ENCODE measurements around the gene PDZD7. TPM values are rescaled to one million over a fixed set of nuclear protein-coding genes. Genes with fewer than 3 reads are reported as not detected.

The PDZD7 gene
- total and polyA plus RNA-seq, 2 of the 8 experiments (the other 6 are each of a cell fraction or from before 2014, with no cell fraction given): 0.88 to 1.6 TPM

DNA sequence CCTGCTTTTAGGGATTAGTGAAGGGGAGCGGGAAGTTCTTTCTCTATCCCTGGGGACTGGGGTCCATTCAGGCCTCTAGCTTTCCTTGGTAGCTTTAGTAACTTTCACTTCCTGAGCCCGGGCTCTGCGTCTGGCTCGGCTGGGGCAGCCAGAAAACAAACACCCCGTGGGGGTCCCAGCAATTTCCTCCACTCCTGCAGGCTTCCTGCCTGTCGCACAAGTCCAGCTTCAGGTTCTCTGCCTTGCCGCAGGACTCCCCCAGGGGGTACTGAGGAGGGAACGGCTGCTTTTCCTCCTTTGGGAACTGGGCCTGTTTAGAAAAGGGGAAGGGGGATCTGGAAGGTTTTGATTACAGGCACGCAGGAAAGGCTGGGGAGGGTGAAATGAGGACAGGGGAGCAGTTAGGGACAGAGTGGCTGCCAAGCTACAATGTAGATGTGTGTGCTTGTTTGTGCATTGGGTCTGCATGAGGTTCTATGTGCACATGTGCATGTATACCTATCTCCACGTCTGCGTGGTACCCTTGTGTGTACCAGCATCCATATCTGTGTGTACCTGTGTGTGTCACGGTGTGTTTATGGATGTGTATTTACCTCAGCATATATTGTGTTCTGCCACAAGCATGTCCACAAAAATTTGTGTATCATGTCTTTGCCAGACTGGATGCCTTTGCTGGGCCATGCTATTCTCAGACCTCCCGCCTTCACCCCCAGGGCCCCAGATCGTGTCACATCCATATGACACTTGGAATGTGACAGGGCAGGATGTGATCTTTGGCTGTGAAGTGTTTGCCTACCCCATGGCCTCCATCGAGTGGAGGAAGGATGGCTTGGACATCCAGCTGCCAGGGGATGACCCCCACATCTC is 32.9 kb upstream of the PDZD7 start:
- Histone ChIP-seq H3K23me2 (ENCODE audit: low read depth, low read length) (peaks cover 29% of the 10 kb centered on the region; the same call in 1 of the 2 replicates), H4K5ac (ENCODE audit: insufficient read length, low read depth, low read length) (no peak overlapping the region), H3K4me2 (ENCODE audit: insufficient read depth in 1 of 2, low read depth in 2 of 2, low read length in 2 of 2) (peak overlapping the region; percentile 67 to 93; a peak in 3 of 4 replicates), H3K56ac (replicated peaks; ENCODE audit: insufficient read length, low read depth, low read length) (no peak overlapping the region), H4K8ac (ENCODE audit: extremely low read depth, insufficient read depth, low read length) (no peak overlapping the region), H2BK120ac (replicated peaks; ENCODE audit: low read depth, low read length) (no peak overlapping the region), H3K4me1 (replicated peaks in 1 of 4; ENCODE audit: control insufficient read depth in 3 of 4, insufficient read depth in 4 of 4, low read length in 3 of 4) (peaks cover 4 to 41% (median 23%) of the 10 kb centered on the region in 4 experiments), H3K9me3 (ENCODE audit: insufficient read depth in 2 of 2, low read depth in 1 of 2, low read length in 1 of 2) (no peaks in the 10 kb centered on the region), H3K9ac (replicated peaks in 1 of 4; ENCODE audit: extremely low read depth in 1 of 4, low read depth in 3 of 4, low read length in 3 of 4) (no peak overlapping the region), H3K4me3 (ENCODE audit: extremely low read depth in 1 of 4, insufficient read depth in 2 of 4, low read depth in 3 of 4, low read length in 4 of 4) (peak overlapping the region in 3 of 4 experiments; percentile 5 to 94 (median 7); a peak in 3 of 8 replicates), H2AFZ (ENCODE audit: low read length) (no peak overlapping the region), H3K27ac (ENCODE audit: low read depth, low read length) (no peak overlapping the region), H3K4ac (replicated peaks; ENCODE audit: insufficient read length, low read depth, low read length) (no peak overlapping the region), H3K23ac (ENCODE audit: insufficient read length) (no peak overlapping the region), H3K14ac (ENCODE audit: insufficient read length) (no peak overlapping the region), H3K27me3 (replicated peaks in 1 of 4; ENCODE audit: control insufficient read depth in 3 of 4, extremely low read depth in 1 of 4, insufficient read depth in 3 of 4, low read length in 3 of 4) (peaks cover 53 to 67% (median 61%) of the 10 kb centered on the region in 4 experiments), H2BK12ac (ENCODE audit: low read depth, low read length) (peak overlapping the region; percentile 85; the same call in 1 of the 2 replicates), H2AK5ac (ENCODE audit: low read depth, low read length) (peak overlapping the region; percentile 95), H3K79me2 (ENCODE audit: control insufficient read depth in 1 of 2, insufficient read depth in 2 of 2, low read length in 2 of 2) (peaks cover 0 to 3% of the 10 kb centered on the region in 2 experiments; a peak in 1 of 4 replicates), H2BK5ac (ENCODE audit: low read depth, low read length) (no peak overlapping the region), H3K36me3 (ENCODE audit: control insufficient read depth in 2 of 4, insufficient read depth in 4 of 4, low read length in 3 of 4) (no peaks in the 10 kb centered on the region; a peak in 1 of 8 replicates), H4K20me1 (replicated peaks in 1 of 2; ENCODE audit: control insufficient read depth in 1 of 2, insufficient read depth in 2 of 2, low read length in 2 of 2) (peaks cover 5 to 23% of the 10 kb centered on the region in 2 experiments), H2BK20ac (ENCODE audit: low read length) (0 out of 2 replicates have a peak overlapping the region, but pooled peaks have one; percentile 24), H4K91ac (replicated peaks; ENCODE audit: insufficient read length, low read length) (no peak overlapping the region), H2BK15ac (ENCODE audit: low read length) (no peak overlapping the region), H3K18ac (ENCODE audit: extremely low read depth, low read length) (peak overlapping the region; percentile 21; the same call in 1 of the 2 replicates), H3K79me1 (ENCODE audit: low read depth, low read length) (no peaks in the 10 kb centered on the region)
- ChIA-PET CTCF (ENCODE audit: partially characterized antibody) (interaction anchor here (0.8 to 59.5 kb wide), 12 partner anchors 11 to 556 kb away, joined by 3 to 2176 read pairs (median 4); partner anchors contain the start of genes KAZALD1, PDZD7 and SFXN3), POLR2A (ENCODE audit: partially characterized antibody) (interaction anchor here (0.8 to 8.4 kb wide), 4 partner anchors 11 to 61 kb away, joined by 3 to 85 read pairs (median 14); no protein-coding TSS in a partner anchor)
- TF ChIP-seq EZH2 (IDR thresholded peaks at IDR 0.05; ENCODE audit: low read depth, low read length, severe bottlenecking) (peak; percentile 10), KDM4A (IDR thresholded peaks at IDR 0.05; ENCODE audit: low read depth, low read length, severe bottlenecking) (no peak), RNF2 (IDR thresholded peaks at IDR 0.05; ENCODE audit: borderline replicate concordance, low read depth, low read length, missing control alignments, poor library complexity, severe bottlenecking) (peak; percentile 56), CTBP2 (IDR thresholded peaks at IDR 0.05; ENCODE audit: borderline replicate concordance, insufficient read depth, insufficient read length, low read length) (peak; percentile 67)
- WGBS, 2 experiments (ENCODE audit: extremely low coverage in 1 of 2, insufficient coverage in 1 of 2, insufficient read length in 1 of 2, insufficient replicate concordance in 2 of 2, low coverage in 1 of 2, low lambda C conversion rate in 2 of 2, missing lambda C conversion rate in 1 of 2): 18% methylated on average over 15 of the region's 15 CpGs; no CpG with 5 or more reads in 1 of the 2 experiments
- no peak for FAIRE-seq
- no peak for DNase-seq (ENCODE audit: low read depth in 1 of 2, low spot score in 2 of 2)

Data from H1 (cell line).